DOHH2 (cell line): Measurements from ENCODE around the gene KDM6A.

Source experiments
- CTCF ChIP-seq: fragments of 200-600 bp; sonication (generic); IDR thresholded peaks from one replicate; pipeline ENCODE4 v1.5.1; 2014; ENCODE audit warnings: antibody characterized with exemption, mild to moderate bottlenecking, low read depth, low read length; ENCODE audit not compliant: poor library complexity, severe bottlenecking
- EZH2phosphoT487 ChIP-seq: fragments of 200-600 bp; sonication (generic); IDR thresholded peaks from 2 replicates; pipeline ENCODE4 v1.6.1; 2017; ENCODE audit warnings: borderline replicate concordance, mild to moderate bottlenecking, antibody characterized with exemption, low read length, moderate library complexity, mixed read lengths

- TF ChIP-seq CTCF (no peak), EZH2phosphoT487 (no peak)
Observed at GRCh38 chrX:45031830-45032378, 158.9 kb downstream of the KDM6A start.
